GM12878 (cell line): ENCODE measurements around the gene SMARCD3. TPM values are rescaled to one million over a fixed set of nuclear protein-coding genes. Genes with fewer than 3 reads are reported as not detected.

Experiments
- ATAC-seq: fragments of 200-7000 bp; cut with Tn5 transposase; 3 replicates; pipeline ENCODE4 v1.9.1; 2020; ENCODE audit warnings: mild to moderate bottlenecking, moderate library complexity
- BruUV-seq: library from RNA; stranded (reverse); fragments of 400-500 nt; replicated peaks from 2 replicates; lab custom pipeline; 2021; lab: Mats Ljungman, UMichigan
- CTCF ChIA-PET: fragments of 300-600 bp; sonication (Branson Sonifier 250); formaldehyde crosslinking; extraction: SDS; loops from one replicate; lab custom pipeline; 2021; ENCODE audit warnings: inconsistent platforms; lab: Yijun Ruan, JAX
- POLR2A ChIA-PET: fragments of 350-600 bp; formaldehyde crosslinking; extraction: SDS; loops from one replicate; lab custom pipeline; 2021; ENCODE audit warnings: inconsistent platforms; lab: Charles Lee
- RAD21 ChIA-PET: fragments of 300-600 bp; sonication (Branson Sonifier 250); formaldehyde crosslinking; loops from one replicate; lab custom pipeline; 2023; ENCODE audit warnings: antibody characterized with exemption; ENCODE audit not compliant: unreplicated experiment; lab: Charles Lee
- SMC1A ChIA-PET: fragments of 300-600 bp; sonication (Branson Sonifier 250); formaldehyde crosslinking; loops from one replicate; lab custom pipeline; 2023; ENCODE audit not compliant: unreplicated experiment, uncharacterized antibody; lab: Charles Lee
- DNase-seq: peaks from one replicate; pipeline ENCODE4 v3.0.0-alpha.2; 2011; ENCODE audit warnings: low read depth, low spot score
- FAIRE-seq: peaks from 3 replicates; lab custom pipeline; 2011; peaks lifted over from hg19 to GRCh38; lab: Jason Lieb, UNC
- H2AFZ ChIP-seq: 2 replicates; pipeline ENCODE4 v1.6.0; 2011; ENCODE audit warnings: low read depth, low read length, control low read depth; ENCODE audit not compliant: control insufficient read depth
- H3K27ac ChIP-seq: 2 replicates; pipeline ENCODE4 v1.5.1; 2011; ENCODE audit warnings: control low read depth; ENCODE audit not compliant: control insufficient read depth, insufficient read depth
- H3K27me3 ChIP-seq, 2 experiments: replicated peaks in 1 of 2; 2 replicates each; pipeline versions ENCODE4 v1.6.0 to v1.6.1; 2011; ENCODE audit warnings: low read length in 1 of 2; ENCODE audit not compliant: control insufficient read depth in 2 of 2, insufficient read depth in 2 of 2
- H3K36me3 ChIP-seq, 2 experiments: 2 replicates each; pipeline ENCODE4 v1.5.1; 2011; ENCODE audit warnings: low read length in 1 of 2; ENCODE audit not compliant: control insufficient read depth in 2 of 2, insufficient read depth in 2 of 2
- H3K4me1 ChIP-seq: 2 replicates; pipeline ENCODE4 v1.6.1; 2011; ENCODE audit warnings: mild to moderate bottlenecking, low read length, moderate library complexity, mixed read lengths; ENCODE audit not compliant: control insufficient read depth, insufficient read depth
- H3K4me2 ChIP-seq: 2 replicates; pipeline ENCODE4 v1.6.0; 2011; ENCODE audit warnings: control low read depth; ENCODE audit not compliant: control insufficient read depth, insufficient read depth
- H3K4me3 ChIP-seq: fragments of 200-600 bp; sonication (generic); 2 replicates; pipeline ENCODE4 v1.5.1; 2016
- H3K79me2 ChIP-seq: 2 replicates; pipeline ENCODE4 v1.6.0; 2011; ENCODE audit warnings: low read length; ENCODE audit not compliant: control insufficient read depth, insufficient read depth
- H3K9ac ChIP-seq: 2 replicates; pipeline ENCODE4 v1.8.0; 2011; ENCODE audit warnings: low read length, control low read depth, mixed read lengths; ENCODE audit not compliant: control insufficient read depth, insufficient read depth
- H3K9me3 ChIP-seq: replicated peaks from 3 replicates; pipeline ENCODE4 v1.5.1; 2011; ENCODE audit warnings: mild to moderate bottlenecking, low read length; ENCODE audit not compliant: control insufficient read depth, insufficient read depth
- H4K20me1 ChIP-seq: 2 replicates; pipeline ENCODE4 v1.6.0; 2011; ENCODE audit not compliant: control insufficient read depth, insufficient read depth
- EED ChIP-seq: sonication (generic); IDR thresholded peaks from 2 replicates; pipeline ENCODE4 v1.6.1; 2016; ENCODE audit warnings: antibody characterized with exemption, low read depth
- GABPA ChIP-seq: IDR thresholded peaks from 2 replicates; pipeline ENCODE4 v1.6.1; 2014; ENCODE audit warnings: antibody characterized with exemption, low read depth, mild to moderate bottlenecking, inconsistent platforms
- LARP7 ChIP-seq: fragments of 450-650 bp; IDR thresholded peaks from 2 replicates; pipeline ENCODE4 v1.6.1; 2017; ENCODE audit warnings: mild to moderate bottlenecking
- USF1 ChIP-seq: IDR thresholded peaks from 2 replicates; pipeline ENCODE4 v1.6.1; 2011; ENCODE audit warnings: borderline replicate concordance, low read depth, mild to moderate bottlenecking, moderate library complexity, mixed read lengths, low read length; ENCODE audit not compliant: insufficient read depth; ENCODE audit errors: extremely low read length
- ZBED1 ChIP-seq: IDR thresholded peaks from 2 replicates; pipeline ENCODE4 v1.6.1; 2016; ENCODE audit warnings: borderline replicate concordance
- ZBTB4 ChIP-seq: fragments of 450-650 bp; formaldehyde crosslinking; IDR thresholded peaks from 2 replicates; pipeline ENCODE4 v1.4.0; 2022; ENCODE audit warnings: mild to moderate bottlenecking, moderate library complexity
- ZNF207 ChIP-seq: fragments of 450-650 bp; IDR thresholded peaks from 2 replicates; pipeline ENCODE4 v1.6.1; 2014; ENCODE audit warnings: antibody characterized with exemption, mild to moderate bottlenecking, borderline replicate concordance
- whole genome bisulfite sequencing: methylation state at CpG from one replicate; pipeline ENCODE4 v1.1.6; 2016; ENCODE audit warnings: low lambda C conversion rate; ENCODE audit not compliant: insufficient replicate concordance, insufficient coverage; ENCODE audit errors: missing lambda C conversion rate; 5-methylcytosine and 5-hydroxymethylcytosine counted together
- in situ Hi-C: fragments of 300-500 bp; cut with MboI; formaldehyde crosslinking; loops from 9 replicates; pipeline ENCODE4 v1.14.3; 2018; ENCODE audit warnings: mixed read lengths
- intact Hi-C: fragments of 100-400 bp; cut with micrococcal nuclease; formaldehyde crosslinking; loops from one replicate; pipeline ENCODE4 v1.14.2; 2022; ENCODE audit not compliant: unreplicated experiment
- polyA plus RNA-seq, 11 experiments: library from polyadenylated mRNA; depleted of rRNA in 4 of 11; unstranded in 6 of 11; stranded (reverse) in 5 of 11; fragments of >200 nt; fragmentation: Nextera tagmentation in 4 of 11; fragmentation: Illumina TruSeq in 1 of 11; extraction: Ambion mirVana in 4 of 11; extraction: Trizol in 1 of 11; gene quantifications; 1 replicate in 1 of 11; 2 replicates in 10 of 11; pipeline versions ENCODE4 v1.2.1 to v1.2.3, GENCODE V29; 2011 to 2016; ENCODE audit warnings: inconsistent platforms in 2 of 11, missing spikeins in 2 of 11, low read depth in 1 of 11
- total RNA-seq, 4 experiments: library from RNA; depleted of rRNA in 3 of 4; stranded (reverse); fragments of >200 nt in 3 of 4; fragmentation: Illumina TruSeq in 1 of 4; extraction: Trizol in 1 of 4; gene quantifications; 2 replicates each; pipeline versions ENCODE4 v1.2.1 to v1.2.3, GENCODE V29; 2013 to 2021
- TF ChIP-seq, protein P1 (sequence below): fragments of 450-650 bp; IDR thresholded peaks from 2 replicates; pipeline ENCODE4 v1.6.1; 2016; ENCODE audit warnings: mild to moderate bottlenecking, moderate library complexity, borderline replicate concordance

Gene SMARCD3
- total and polyA plus RNA-seq, 10 of the 15 experiments (the other 5 are each of a cell fraction or from before 2014, with no cell fraction given) = 0.11 to 1.4 (median 0.16) TPM

DNA sequence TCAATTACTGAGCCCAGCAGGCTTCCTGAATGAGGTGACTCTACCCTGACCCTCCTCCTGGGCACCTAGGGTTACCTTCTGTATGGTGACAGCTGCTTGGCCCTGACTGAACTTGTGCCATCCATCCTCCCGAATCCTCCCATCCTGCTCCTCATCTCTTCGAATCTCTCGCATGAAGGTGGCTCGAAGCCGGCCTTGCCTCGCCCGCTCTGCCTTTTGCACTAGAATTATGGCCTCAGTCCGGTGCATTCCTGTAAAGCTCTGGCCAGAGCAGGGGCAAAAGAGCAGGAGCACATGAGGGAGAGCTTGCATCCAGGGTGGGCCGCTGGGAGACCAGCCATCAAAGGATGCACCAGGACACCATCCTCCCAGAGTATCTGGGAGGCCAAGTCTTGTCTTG, 45.7 kb downstream of the SMARCD3 start:
- WGBS = 54% methylated on average over 9 of the region's 9 CpGs
- SMC1A ChIA-PET = no interaction called here
- intact Hi-C loops = no loop called here
- H3K9ac ChIP-seq = no peak overlapping the region
- no peak overlapping the region for H3K27ac ChIP-seq
- no peak for FAIRE-seq
- no peaks in the 10 kb centered on the region for H3K9me3 ChIP-seq
- TF ChIP-seq EED (no peak), ZBED1 (no peak), ZBTB4 (CRISPR knock-in tag) (no peak), USF1 (no peak), ZNF207 (no peak), GABPA (no peak), LARP7 (no peak)
- TF ChIP-seq, protein P1, sequence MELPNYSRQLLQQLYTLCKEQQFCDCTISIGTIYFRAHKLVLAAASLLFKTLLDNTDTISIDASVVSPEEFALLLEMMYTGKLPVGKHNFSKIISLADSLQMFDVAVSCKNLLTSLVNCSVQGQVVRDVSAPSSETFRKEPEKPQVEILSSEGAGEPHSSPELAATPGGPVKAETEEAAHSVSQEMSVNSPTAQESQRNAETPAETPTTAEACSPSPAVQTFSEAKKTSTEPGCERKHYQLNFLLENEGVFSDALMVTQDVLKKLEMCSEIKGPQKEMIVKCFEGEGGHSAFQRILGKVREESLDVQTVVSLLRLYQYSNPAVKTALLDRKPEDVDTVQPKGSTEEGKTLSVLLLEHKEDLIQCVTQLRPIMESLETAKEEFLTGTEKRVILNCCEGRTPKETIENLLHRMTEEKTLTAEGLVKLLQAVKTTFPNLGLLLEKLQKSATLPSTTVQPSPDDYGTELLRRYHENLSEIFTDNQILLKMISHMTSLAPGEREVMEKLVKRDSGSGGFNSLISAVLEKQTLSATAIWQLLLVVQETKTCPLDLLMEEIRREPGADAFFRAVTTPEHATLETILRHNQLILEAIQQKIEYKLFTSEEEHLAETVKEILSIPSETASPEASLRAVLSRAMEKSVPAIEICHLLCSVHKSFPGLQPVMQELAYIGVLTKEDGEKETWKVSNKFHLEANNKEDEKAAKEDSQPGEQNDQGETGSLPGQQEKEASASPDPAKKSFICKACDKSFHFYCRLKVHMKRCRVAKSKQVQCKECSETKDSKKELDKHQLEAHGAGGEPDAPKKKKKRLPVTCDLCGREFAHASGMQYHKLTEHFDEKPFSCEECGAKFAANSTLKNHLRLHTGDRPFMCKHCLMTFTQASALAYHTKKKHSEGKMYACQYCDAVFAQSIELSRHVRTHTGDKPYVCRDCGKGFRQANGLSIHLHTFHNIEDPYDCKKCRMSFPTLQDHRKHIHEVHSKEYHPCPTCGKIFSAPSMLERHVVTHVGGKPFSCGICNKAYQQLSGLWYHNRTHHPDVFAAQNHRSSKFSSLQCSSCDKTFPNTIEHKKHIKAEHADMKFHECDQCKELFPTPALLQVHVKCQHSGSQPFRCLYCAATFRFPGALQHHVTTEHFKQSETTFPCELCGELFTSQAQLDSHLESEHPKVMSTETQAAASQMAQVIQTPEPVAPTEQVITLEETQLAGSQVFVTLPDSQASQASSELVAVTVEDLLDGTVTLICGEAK = no peak
- TF ChIP-seq, all 136 proteins: peak for 0
- ChIA-PET CTCF (no interaction called here), RAD21 (no interaction called here), POLR2A (no interaction called here)
- Histone ChIP-seq H3K79me2 (no peaks in the 10 kb centered on the region), H3K4me2 (no peak overlapping the region), H3K36me3 (no peaks in the 10 kb centered on the region), H3K4me3 (no peak overlapping the region), H2AFZ (no peak overlapping the region), H3K4me1 (no peaks in the 10 kb centered on the region), H4K20me1 (no peaks in the 10 kb centered on the region), H3K27me3 (peaks cover 2 to 4% of the 10 kb centered on the region in 2 experiments; a peak in 3 of 4 replicates)
- no peak for ATAC-seq
- no peak for DNase-seq
- no TSS peak for BruUV-seq
- in situ Hi-C loops = no loop called here
